Stimulated activated CD8-positive, alpha-beta memory T cell treated with anti-CD3 and anti-CD28 coated beads, Interleukin-15, amount 100 ng/mL, for 4 hours (primary cell): ENCODE results near the gene DNAH9.

Experiments used
- DNase-seq, 2 donors: peaks; one replicate each; pipeline ENCODE4 v3.0.0-alpha.2; 2020; ENCODE audit warnings: low read depth in 2 of 2

The DNAH9 gene

GRCh38 chr17:11768106-11768505, 169.8 kb downstream of the DNAH9 start:
- no peak for DNase-seq

- no peak for DNase-seq
Measured at GRCh38 chr17:11768981-11769380, 170.7 kb downstream of the DNAH9 start.

GRCh38 chr17:11772031-11772430, 173.8 kb downstream of the DNAH9 start:
- no peak for DNase-seq

GRCh38 chr17:11779892-11780291, 181.6 kb downstream of the DNAH9 start:
- DNase-seq = no peak

GRCh38 chr17:11780621-11781020, 182.4 kb downstream of the DNAH9 start:
- no peak for DNase-seq

- no peak for DNase-seq
Measured at GRCh38 chr17:11786711-11787438, 188.6 kb downstream of the DNAH9 start.

GRCh38 chr17:11795906-11796305, 197.6 kb downstream of the DNAH9 start:
- DNase-seq = no peak

GRCh38 chr17:11797803-11798202, 199.5 kb downstream of the DNAH9 start:
- no peak for DNase-seq

- no peak for DNase-seq
Measured at GRCh38 chr17:11803231-11803969, 205.1 kb downstream of the DNAH9 start.

GRCh38 chr17:11805138-11805537, 206.9 kb downstream of the DNAH9 start:
- no peak for DNase-seq

GRCh38 chr17:11805952-11806351, 207.7 kb downstream of the DNAH9 start:
- no peak for DNase-seq

- no peak for DNase-seq
Measured at GRCh38 chr17:11807606-11808005, 209.3 kb downstream of the DNAH9 start.

- DNase-seq = no peak
Measured at GRCh38 chr17:11813278-11813677, 215.0 kb downstream of the DNAH9 start.

GRCh38 chr17:11813871-11814270, 215.6 kb downstream of the DNAH9 start:
- DNase-seq = no peak

- no peak for DNase-seq
Measured at GRCh38 chr17:11814655-11815262, 216.5 kb downstream of the DNAH9 start.

- DNase-seq = no peak
Measured at GRCh38 chr17:11816409-11816808, 218.1 kb downstream of the DNAH9 start.

- no peak for DNase-seq
Measured at GRCh38 chr17:11823862-11824261, 225.6 kb downstream of the DNAH9 start.

- DNase-seq = no peak
Measured at GRCh38 chr17:11825572-11826209, 227.4 kb downstream of the DNAH9 start.

GRCh38 chr17:11832401-11833137, 234.3 kb downstream of the DNAH9 start:
- no peak for DNase-seq

GRCh38 chr17:11836508-11836907, 238.2 kb downstream of the DNAH9 start:
- DNase-seq = no peak

- no peak for DNase-seq
Measured at GRCh38 chr17:11840052-11840451, 241.8 kb downstream of the DNAH9 start.

GRCh38 chr17:11840831-11841230, 242.6 kb downstream of the DNAH9 start:
- DNase-seq = no peak
